ENCODE measurements around the gene STK10. TPM values are rescaled to one million over a fixed set of nuclear protein-coding genes. Genes with fewer than 3 reads are reported as not detected.

Gene STK10
- total RNA-seq = 10 to 100 TPM; 17.1 to 32.5 (median 23.3) TPM

DNA sequence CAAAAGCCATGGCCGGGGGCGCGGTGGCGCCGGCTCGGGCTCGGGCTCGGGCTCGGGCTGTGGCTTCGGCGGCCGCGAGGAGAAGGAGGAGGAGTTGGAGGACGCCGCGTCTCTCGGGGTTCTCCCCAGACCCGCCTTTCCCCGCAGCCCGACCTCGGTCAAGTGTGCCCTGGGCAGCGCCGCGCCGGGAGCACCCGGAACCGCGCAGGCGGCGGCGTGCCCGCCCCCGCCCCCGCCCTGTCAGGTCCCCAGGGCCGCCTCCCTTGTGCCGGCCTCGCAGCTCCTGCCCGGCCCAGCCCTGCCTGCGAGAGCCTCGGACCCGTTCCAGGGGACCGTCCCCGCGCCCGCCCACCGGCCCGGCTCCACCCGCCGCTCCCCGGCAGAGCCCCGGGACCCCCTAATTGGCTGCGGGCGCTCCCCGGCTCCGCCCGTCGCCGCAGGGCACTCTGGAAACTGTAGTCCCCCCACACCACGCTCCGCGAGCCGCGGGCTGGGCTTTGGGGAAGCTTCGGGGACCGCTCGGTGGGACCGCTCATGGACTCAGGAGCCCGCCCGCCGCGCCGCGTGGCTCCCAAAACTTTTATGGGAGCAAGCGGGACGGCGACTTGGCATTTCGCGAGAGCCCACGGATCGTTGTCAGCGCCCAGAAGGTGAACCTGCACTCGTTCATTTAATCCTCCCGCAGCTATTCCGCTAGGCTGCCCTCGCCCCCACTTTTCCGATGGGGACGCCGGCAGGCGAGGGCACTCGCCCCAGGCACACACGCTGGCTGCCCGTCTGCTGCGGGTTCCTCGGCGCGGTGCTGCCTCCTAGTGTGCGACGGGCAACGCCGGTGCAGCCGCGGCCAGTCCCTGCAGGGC is at the start of gene STK10:
TSS of gene STK10 (minus strand) at position 192 of the 860 bp plus-strand sequence. CDS start at position 10, 182 bp downstream.
- intact Hi-C loops (cut with DNase I; ENCODE audit: low total_unique reads) = loop anchor here (10.0 kb wide), 1 partner anchor 83 kb away; no protein-coding TSS in a partner anchor
- no peaks in the 10 kb centered on the region for H3K9me3 ChIP-seq
- no peak for TF ChIP-seq POLR2A (IDR thresholded peaks at IDR 0.05)
- peak; percentile 44 to 70 (median 47) for TF ChIP-seq POLR2AphosphoS5 (IDR thresholded peaks at IDR 0.05)
- TF ChIP-seq, protein P1, sequence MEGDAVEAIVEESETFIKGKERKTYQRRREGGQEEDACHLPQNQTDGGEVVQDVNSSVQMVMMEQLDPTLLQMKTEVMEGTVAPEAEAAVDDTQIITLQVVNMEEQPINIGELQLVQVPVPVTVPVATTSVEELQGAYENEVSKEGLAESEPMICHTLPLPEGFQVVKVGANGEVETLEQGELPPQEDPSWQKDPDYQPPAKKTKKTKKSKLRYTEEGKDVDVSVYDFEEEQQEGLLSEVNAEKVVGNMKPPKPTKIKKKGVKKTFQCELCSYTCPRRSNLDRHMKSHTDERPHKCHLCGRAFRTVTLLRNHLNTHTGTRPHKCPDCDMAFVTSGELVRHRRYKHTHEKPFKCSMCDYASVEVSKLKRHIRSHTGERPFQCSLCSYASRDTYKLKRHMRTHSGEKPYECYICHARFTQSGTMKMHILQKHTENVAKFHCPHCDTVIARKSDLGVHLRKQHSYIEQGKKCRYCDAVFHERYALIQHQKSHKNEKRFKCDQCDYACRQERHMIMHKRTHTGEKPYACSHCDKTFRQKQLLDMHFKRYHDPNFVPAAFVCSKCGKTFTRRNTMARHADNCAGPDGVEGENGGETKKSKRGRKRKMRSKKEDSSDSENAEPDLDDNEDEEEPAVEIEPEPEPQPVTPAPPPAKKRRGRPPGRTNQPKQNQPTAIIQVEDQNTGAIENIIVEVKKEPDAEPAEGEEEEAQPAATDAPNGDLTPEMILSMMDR (IDR thresholded peaks at IDR 0.05) = peak; percentile 56 to 87 (median 84)
- peak within 1 kb of the TSS; percentile 77 to 79 for H3K27ac ChIP-seq
- H3K4me1 ChIP-seq = peaks cover 0 to 3% of the 10 kb centered on the region in 2 donors
- peak; percentile 61 to 83 for DNase-seq (ENCODE audit: low spot score in 2 of 2)
- H3K4me3 ChIP-seq = peak within 1 kb of the TSS; percentile 75 to 90 (median 81)
- H3K27me3 ChIP-seq = no peaks in the 10 kb centered on the region
- no peaks in the 10 kb centered on the region for H3K36me3 ChIP-seq

DNA sequence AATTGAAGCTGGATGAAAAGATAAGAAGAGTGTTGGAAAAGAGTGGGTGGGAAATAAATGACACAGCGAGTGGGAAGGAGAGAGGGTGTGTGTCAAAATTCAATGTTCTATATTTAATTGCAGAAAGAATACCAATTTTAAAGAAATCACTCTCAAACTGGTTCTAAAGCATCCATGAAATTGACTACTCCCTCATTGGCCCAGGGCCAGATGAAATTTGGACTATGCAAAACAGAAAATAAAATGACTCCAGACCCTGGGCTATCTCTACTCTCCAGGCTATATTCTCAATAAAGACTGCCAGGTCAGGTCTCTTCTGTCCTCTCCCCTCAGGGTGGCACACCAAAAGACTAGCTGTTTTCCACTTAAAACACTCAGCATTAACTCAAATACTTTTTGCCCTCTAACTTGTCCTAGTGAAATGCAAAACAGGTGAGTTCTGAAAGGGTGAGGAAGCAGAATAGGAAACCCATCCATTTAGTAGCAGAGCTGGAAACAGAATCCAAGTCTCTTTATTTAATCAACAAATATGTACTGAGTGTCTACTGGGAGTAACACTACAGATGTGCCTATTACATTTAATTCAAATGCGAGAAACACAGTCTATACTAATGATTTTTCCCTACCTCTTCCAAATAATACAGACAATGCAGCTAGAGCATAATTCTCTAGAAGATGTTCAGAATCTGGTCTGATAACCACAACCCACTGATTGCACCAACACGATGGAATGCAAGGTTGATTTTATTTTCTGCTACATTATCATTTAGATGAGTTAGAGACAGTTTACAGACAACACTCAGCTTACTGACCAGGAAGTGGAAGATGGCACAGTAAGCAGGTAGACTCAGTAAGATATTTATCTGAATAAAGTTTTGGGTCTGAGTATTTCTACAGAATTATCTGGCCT is 48.1 kb upstream of the STK10 start:
- no peaks in the 10 kb centered on the region for H3K9me3 ChIP-seq
- H3K36me3 ChIP-seq = no peaks in the 10 kb centered on the region
- intact Hi-C loops (cut with DNase I; ENCODE audit: low total_unique reads) = no loop called here
- H3K27me3 ChIP-seq = no peaks in the 10 kb centered on the region
- H3K4me1 ChIP-seq = peaks cover 0 to 16% of the 10 kb centered on the region in 2 donors
- no peak for DNase-seq (ENCODE audit: low spot score in 2 of 2)
- H3K27ac ChIP-seq = peak overlapping the region in 1 of 2 donors; percentile 57
- TF ChIP-seq POLR2AphosphoS5 (IDR thresholded peaks at IDR 0.05) (no peak), POLR2A (IDR thresholded peaks at IDR 0.05) (no peak)
- TF ChIP-seq, protein P1 (IDR thresholded peaks at IDR 0.05) = no peak
- H3K4me3 ChIP-seq = no peak overlapping the region

DNA sequence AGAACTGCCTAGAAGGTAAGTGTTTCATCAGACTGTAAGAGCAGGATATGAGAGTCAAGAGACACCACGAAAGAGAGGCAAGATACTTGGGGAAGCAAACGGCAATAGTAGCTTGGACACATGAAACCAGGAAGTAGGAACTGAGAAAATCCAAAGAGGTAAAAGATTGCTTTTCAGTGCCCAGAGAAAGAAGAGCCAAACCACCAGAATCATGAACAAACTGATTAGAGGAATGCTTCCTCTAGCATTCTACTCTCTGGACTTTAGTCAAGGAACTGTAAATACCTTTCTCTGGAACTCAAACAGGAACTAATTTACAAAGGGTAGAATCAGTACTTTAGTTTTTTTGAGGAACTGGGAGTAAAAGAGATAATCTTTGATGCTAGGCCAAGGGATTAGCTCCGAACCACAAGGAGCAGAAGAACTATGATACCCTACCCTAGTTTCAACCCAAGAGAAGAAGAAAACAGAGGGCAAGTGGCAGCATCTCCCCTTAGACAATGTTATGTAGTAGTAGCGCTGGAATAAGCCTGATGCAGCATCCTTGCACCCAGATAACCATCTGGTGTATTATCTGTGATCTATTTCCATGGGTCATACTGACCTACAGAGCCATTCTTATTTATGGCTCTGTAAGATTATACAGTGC is 47.2 kb upstream of the STK10 start:
- DNase-seq (ENCODE audit: low spot score in 2 of 2) = no peak
- intact Hi-C loops (cut with DNase I; ENCODE audit: low total_unique reads) = no loop called here
- peak overlapping the region; percentile 57 to 70 for H3K27ac ChIP-seq
- no peaks in the 10 kb centered on the region for H3K27me3 ChIP-seq
- no peaks in the 10 kb centered on the region for H3K36me3 ChIP-seq
- peaks cover 0 to 16% of the 10 kb centered on the region in 2 donors for H3K4me1 ChIP-seq
- no peaks in the 10 kb centered on the region for H3K9me3 ChIP-seq
- H3K4me3 ChIP-seq = no peak overlapping the region
- no peak for TF ChIP-seq POLR2A (IDR thresholded peaks at IDR 0.05)
- TF ChIP-seq, protein P1 (IDR thresholded peaks at IDR 0.05) = no peak
- no peak for TF ChIP-seq POLR2AphosphoS5 (IDR thresholded peaks at IDR 0.05)

DNA sequence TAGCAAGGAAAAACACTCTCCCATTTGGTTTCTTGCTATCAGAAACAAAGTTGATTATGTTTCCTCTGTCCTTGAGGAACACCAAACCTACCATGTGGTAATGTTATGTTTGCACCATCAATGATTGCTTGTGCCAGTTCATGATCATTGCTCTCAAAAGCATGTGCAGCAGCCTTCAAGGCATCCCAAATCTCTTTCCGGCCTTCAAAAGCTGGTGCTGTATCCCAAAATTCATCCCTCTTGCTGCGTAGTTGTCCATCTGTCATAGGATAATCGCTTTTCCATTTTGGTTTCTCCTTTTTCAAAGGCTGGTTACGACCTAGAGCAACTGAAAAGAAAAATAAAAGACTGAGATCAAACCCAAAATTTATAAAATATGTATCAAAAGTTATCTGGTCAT is 46.0 kb upstream of the STK10 start:
- Histone ChIP-seq H3K9me3 (no peaks in the 10 kb centered on the region), H3K4me3 (no peak overlapping the region), H3K27me3 (no peaks in the 10 kb centered on the region), H3K36me3 (no peaks in the 10 kb centered on the region), H3K27ac (no peak overlapping the region), H3K4me1 (peaks cover 0 to 16% of the 10 kb centered on the region in 2 donors)
- intact Hi-C loops (cut with DNase I; ENCODE audit: low total_unique reads) = no loop called here
- TF ChIP-seq POLR2A (IDR thresholded peaks at IDR 0.05) = no peak
- no peak for TF ChIP-seq POLR2AphosphoS5 (IDR thresholded peaks at IDR 0.05)
- TF ChIP-seq, protein P1 (IDR thresholded peaks at IDR 0.05) = no peak
- DNase-seq (ENCODE audit: low spot score in 2 of 2) = no peak

Measured in breast epithelium (tissue), 4 donors.